Ovary (tissue), 3 donors: ENCODE results near the gene OSER1.

Experiments
- EP300 ChIP-seq: sonication (generic); formaldehyde crosslinking; IDR thresholded peaks from one replicate; pipeline ENCODE4 v1.6.1; 2017; ENCODE audit warnings: antibody characterized with exemption
- POLR2A ChIP-seq: fragments of 450-650 bp; IDR thresholded peaks from one replicate; pipeline ENCODE4 v1.6.1; 2017; ENCODE audit warnings: antibody characterized with exemption, mild to moderate bottlenecking, moderate library complexity
- TF ChIP-seq, protein P1 (sequence below), 3 donors: fragments of 450-650 bp in 2 of 3; fragments of 200-600 bp in 1 of 3; IDR thresholded peaks; one replicate each; pipeline versions ENCODE4 v1.5.1 to v1.8.0; 2016 to 2022; ENCODE audit warnings: antibody characterized with exemption in 3 of 3, mild to moderate bottlenecking in 1 of 3
- donor health status: DM: no; HTN: no; CAD: no.

DNA sequence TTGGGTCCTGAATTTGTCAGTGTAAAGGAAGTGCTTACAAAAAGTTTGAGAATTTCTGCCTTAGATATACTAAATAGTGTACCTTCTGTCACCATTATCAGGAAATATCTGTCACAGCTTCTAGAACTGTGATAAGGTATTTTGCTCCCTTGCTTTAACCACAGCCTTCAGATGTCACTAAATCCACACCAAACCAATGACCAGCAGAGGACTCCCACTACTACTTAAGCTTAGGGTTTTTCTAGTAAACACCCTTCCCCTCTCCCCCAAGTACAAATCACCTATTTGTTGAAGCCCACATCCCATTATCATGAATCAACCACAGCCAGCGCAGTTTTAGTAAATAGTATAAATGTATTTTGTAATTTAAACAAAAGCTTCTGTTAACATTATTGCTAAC, 15.0 kb downstream of the OSER1 start:
- TF ChIP-seq, protein P1, sequence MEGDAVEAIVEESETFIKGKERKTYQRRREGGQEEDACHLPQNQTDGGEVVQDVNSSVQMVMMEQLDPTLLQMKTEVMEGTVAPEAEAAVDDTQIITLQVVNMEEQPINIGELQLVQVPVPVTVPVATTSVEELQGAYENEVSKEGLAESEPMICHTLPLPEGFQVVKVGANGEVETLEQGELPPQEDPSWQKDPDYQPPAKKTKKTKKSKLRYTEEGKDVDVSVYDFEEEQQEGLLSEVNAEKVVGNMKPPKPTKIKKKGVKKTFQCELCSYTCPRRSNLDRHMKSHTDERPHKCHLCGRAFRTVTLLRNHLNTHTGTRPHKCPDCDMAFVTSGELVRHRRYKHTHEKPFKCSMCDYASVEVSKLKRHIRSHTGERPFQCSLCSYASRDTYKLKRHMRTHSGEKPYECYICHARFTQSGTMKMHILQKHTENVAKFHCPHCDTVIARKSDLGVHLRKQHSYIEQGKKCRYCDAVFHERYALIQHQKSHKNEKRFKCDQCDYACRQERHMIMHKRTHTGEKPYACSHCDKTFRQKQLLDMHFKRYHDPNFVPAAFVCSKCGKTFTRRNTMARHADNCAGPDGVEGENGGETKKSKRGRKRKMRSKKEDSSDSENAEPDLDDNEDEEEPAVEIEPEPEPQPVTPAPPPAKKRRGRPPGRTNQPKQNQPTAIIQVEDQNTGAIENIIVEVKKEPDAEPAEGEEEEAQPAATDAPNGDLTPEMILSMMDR (IDR thresholded peaks at IDR 0.05): no peak
- no peak for TF ChIP-seq EP300
- no peak for TF ChIP-seq POLR2A
